Upper lobe of left lung (tissue), 6 donors: Measurements from ENCODE around the gene SMOC2. TPM values are rescaled to one million over a fixed set of nuclear protein-coding genes. Genes with fewer than 3 reads are reported as not detected.

ENCODE experiments used
- ATAC-seq, 2 donors: fragments of 200-7000 bp; cut with Tn5 transposase; one replicate each; pipeline ENCODE4 v1.9.1; 2022; ENCODE audit warnings: mild to moderate bottlenecking in 2 of 2, moderate library complexity in 2 of 2; ENCODE audit not compliant: low FRiP score in 2 of 2
- DNase-seq, 2 donors: peaks; one replicate each; pipeline ENCODE4 v3.0.0-alpha.2; 2019 to 2020
- H3K27ac ChIP-seq, 4 donors: fragments of 200-600 bp; sonication (generic); one replicate each; pipeline ENCODE4 v1.5.1; 2016 to 2019
- H3K27me3 ChIP-seq, 4 donors: fragments of 200-600 bp; sonication (generic); one replicate each; pipeline ENCODE4 v1.5.1; 2017 to 2019
- H3K36me3 ChIP-seq, 4 donors: fragments of 200-600 bp; sonication (generic); one replicate each; pipeline ENCODE4 v1.5.1; 2016 to 2019
- H3K4me1 ChIP-seq, 4 donors: fragments of 200-600 bp; sonication (generic); one replicate each; pipeline ENCODE4 v1.5.1; 2018 to 2019
- H3K4me3 ChIP-seq, 4 donors: fragments of 200-600 bp; sonication (generic); one replicate each; pipeline ENCODE4 v1.5.1; 2017 to 2019; ENCODE audit warnings: mild to moderate bottlenecking in 2 of 4, moderate library complexity in 1 of 4
- H3K9me3 ChIP-seq, 4 donors: fragments of 200-600 bp; sonication (generic); one replicate each; pipeline ENCODE4 v1.5.1; 2018 to 2019
- CTCF ChIP-seq, 6 experiments: fragments of 450-650 bp in 4 of 6; fragments of 200-600 bp in 2 of 6; sonication (generic) in 2 of 6; IDR thresholded peaks; one replicate each; pipeline ENCODE4 v1.5.1; 2016 to 2019; ENCODE audit warnings: antibody characterized with exemption in 6 of 6
- EP300 ChIP-seq, 4 donors: sonication (generic); formaldehyde crosslinking; IDR thresholded peaks; one replicate each; pipeline ENCODE4 v1.5.1; 2017; ENCODE audit warnings: antibody characterized with exemption in 4 of 4, control low read depth in 2 of 4
- POLR2A ChIP-seq, 4 donors: fragments of 450-650 bp; IDR thresholded peaks; one replicate each; pipeline ENCODE4 v1.5.1; 2016 to 2017; ENCODE audit warnings: antibody characterized with exemption in 4 of 4, mild to moderate bottlenecking in 2 of 4
- POLR2AphosphoS5 ChIP-seq, 2 donors: sonication (generic); formaldehyde crosslinking; IDR thresholded peaks; one replicate each; pipeline ENCODE4 v1.5.1; 2017; ENCODE audit warnings: antibody characterized with exemption in 2 of 2
- WGBS, 2 donors: methylation state at CpG; one replicate each; pipeline ENCODE4 v1.1.5; 2017 to 2018; 5-methylcytosine and 5-hydroxymethylcytosine counted together
- total RNA-seq, 6 donors: library from RNA; depleted of rRNA in 4 of 6; stranded (reverse); fragments of >200 nt in 4 of 6; gene quantifications; one replicate each; pipeline versions ENCODE4 v1.1.0 to v1.2.1, GENCODE V29; 2016 to 2021
- donor health status: DM: no; HTN: no; CAD: no; lungs with moderate emphysema.
- donor health status: DM: no; HTN: yes; CAD: no; lungs with severe emphysema.

The SMOC2 gene
- total RNA-seq, 6 donors from 2014 or later = 1.0 to 18.9 (median 5.0) TPM

- Histone ChIP-seq H3K9me3 (no peaks in the 10 kb centered on the region), H3K4me1 (no peaks in the 10 kb centered on the region), H3K27me3 (no peaks in the 10 kb centered on the region), H3K36me3 (no peaks in the 10 kb centered on the region), H3K4me3 (no peak overlapping the region), H3K27ac (no peak overlapping the region)
- DNase-seq (no peak), ATAC-seq (no peak)
- WGBS, 2 donors = 65 to 67% methylated on average over 9 of the region's 9 CpGs
- TF ChIP-seq POLR2AphosphoS5 (IDR thresholded peaks at IDR 0.05) (no peak), CTCF (IDR thresholded peaks at IDR 0.05) (no peak), EP300 (IDR thresholded peaks at IDR 0.05) (no peak), POLR2A (IDR thresholded peaks at IDR 0.05) (no peak)
Observed at GRCh38 chr6:168664956-168665355, 224.0 kb downstream of the SMOC2 start.

GRCh38 chr6:168666170-168666569 is 225.2 kb downstream of the SMOC2 start:
- Histone ChIP-seq H3K9me3 (no peaks in the 10 kb centered on the region), H3K27me3 (no peaks in the 10 kb centered on the region), H3K4me3 (no peak overlapping the region), H3K27ac (no peak overlapping the region), H3K36me3 (no peaks in the 10 kb centered on the region), H3K4me1 (no peaks in the 10 kb centered on the region)
- TF ChIP-seq CTCF (IDR thresholded peaks at IDR 0.05) = no peak
- TF ChIP-seq EP300 (IDR thresholded peaks at IDR 0.05) = no peak
- no peak for TF ChIP-seq POLR2AphosphoS5 (IDR thresholded peaks at IDR 0.05)
- no peak for TF ChIP-seq POLR2A (IDR thresholded peaks at IDR 0.05)
- ATAC-seq (no peak), DNase-seq (no peak)
- 76 to 83% methylated on average over 3 of the region's 3 CpGs for WGBS, 2 donors

GRCh38 chr6:168666699-168667427 is 225.9 kb downstream of the SMOC2 start:
- Histone ChIP-seq H3K27ac (no peak overlapping the region), H3K9me3 (no peaks in the 10 kb centered on the region), H3K27me3 (no peaks in the 10 kb centered on the region), H3K4me3 (no peak overlapping the region), H3K36me3 (no peaks in the 10 kb centered on the region), H3K4me1 (no peaks in the 10 kb centered on the region)
- no peak for ATAC-seq
- no peak for DNase-seq
- WGBS, 2 donors = 84 to 90% methylated on average over 18 of the region's 18 CpGs
- no peak for TF ChIP-seq EP300 (IDR thresholded peaks at IDR 0.05)

GRCh38 chr6:168667428-168667805 is 226.4 kb downstream of the SMOC2 start:
- no peak for DNase-seq
- Histone ChIP-seq H3K36me3 (no peaks in the 10 kb centered on the region), H3K4me3 (no peak overlapping the region)

GRCh38 chr6:168670401-168670985 is 229.5 kb downstream of the SMOC2 start:
- no peak overlapping the region for H3K4me3 ChIP-seq
- no peaks in the 10 kb centered on the region for H3K4me1 ChIP-seq
- 75 to 82% methylated on average over 12 of the region's 12 CpGs for WGBS, 2 donors
- H3K27ac ChIP-seq = no peak overlapping the region
- no peaks in the 10 kb centered on the region for H3K9me3 ChIP-seq
- DNase-seq (no peak), ATAC-seq (peak in 1 of 2 donors; percentile 23)
- no peaks in the 10 kb centered on the region for H3K36me3 ChIP-seq
- H3K27me3 ChIP-seq = no peaks in the 10 kb centered on the region
- TF ChIP-seq POLR2A (IDR thresholded peaks at IDR 0.05) (no peak), POLR2AphosphoS5 (IDR thresholded peaks at IDR 0.05) (no peak), EP300 (IDR thresholded peaks at IDR 0.05) (no peak), CTCF (IDR thresholded peaks at IDR 0.05) (no peak)

More at GRCh38 chr6:168667428-168667805, 226.4 kb downstream of the SMOC2 start:
- WGBS, 2 donors = 88 to 96% methylated on average over 7 of the region's 7 CpGs
- TF ChIP-seq POLR2A (IDR thresholded peaks at IDR 0.05) (no peak), EP300 (IDR thresholded peaks at IDR 0.05) (no peak), POLR2AphosphoS5 (IDR thresholded peaks at IDR 0.05) (no peak), CTCF (IDR thresholded peaks at IDR 0.05) (no peak)
- Histone ChIP-seq H3K27me3 (no peaks in the 10 kb centered on the region), H3K9me3 (no peaks in the 10 kb centered on the region), H3K4me1 (no peaks in the 10 kb centered on the region), H3K27ac (no peak overlapping the region)
- no peak for ATAC-seq
